ENCODE measurements around the gene OSMR.

- no peak for TF ChIP-seq CTCF (IDR thresholded peaks at IDR 0.05)
- TF ChIP-seq EP300 (IDR thresholded peaks at IDR 0.05): no peak
- TF ChIP-seq POLR2AphosphoS5 (IDR thresholded peaks at IDR 0.05): no peak
These were observed 75.4 kb downstream of the OSMR start for GRCh38 chr5:38921174-38921573.

Data from upper lobe of left lung (tissue), 4 donors.